DND-41 (cell line): Measurements from ENCODE around the gene ARRDC1.

Experiments used
- CTCF ChIP-seq: IDR thresholded peaks from 2 replicates; pipeline ENCODE4 v1.5.1; 2012; ENCODE audit warnings: borderline replicate concordance, low read length, moderate library complexity, mild to moderate bottlenecking; ENCODE audit not compliant: poor library complexity, severe bottlenecking; ENCODE audit errors: extremely low read depth
- EZH2 ChIP-seq: IDR thresholded peaks from 3 replicates; pipeline ENCODE4 v1.6.1; 2012; ENCODE audit warnings: borderline replicate concordance, low read depth, mild to moderate bottlenecking, moderate library complexity, low read length, inconsistent platforms; ENCODE audit not compliant: severe bottlenecking

- no peak for TF ChIP-seq CTCF
- no peak for TF ChIP-seq EZH2
Measured at GRCh38 chr9:137581361-137582285, 23.9 kb upstream of the ARRDC1 start.
